GM23338 (cell line): ENCODE results near the gene CCNY.

Experiments
- CREB1 ChIP-seq: fragments of 250-450 bp; sonication (Bioruptor Pico); IDR thresholded peaks from 2 replicates; pipeline ENCODE4 v1.5.0; 2020; ENCODE audit warnings: low read depth, mild to moderate bottlenecking, moderate library complexity
- EZH2 ChIP-seq: fragments of 200-600 bp; sonication (generic); IDR thresholded peaks from one replicate; pipeline ENCODE4 v1.8.0; 2017; ENCODE audit warnings: antibody characterized with exemption, mild to moderate bottlenecking, low read depth; ENCODE audit not compliant: unreplicated experiment
- EZH2phosphoT487 ChIP-seq: fragments of 200-600 bp; sonication (generic); IDR thresholded peaks from one replicate; pipeline ENCODE4 v1.8.1; 2018; ENCODE audit warnings: antibody characterized with exemption; ENCODE audit not compliant: unreplicated experiment
- JUNB ChIP-seq: IDR thresholded peaks from one replicate; pipeline ENCODE4 v1.6.1; 2016; ENCODE audit warnings: antibody characterized with exemption; ENCODE audit not compliant: unreplicated experiment
- POLR2AphosphoS5 ChIP-seq: IDR thresholded peaks from 2 replicates; pipeline ENCODE4 v1.6.1; 2016; ENCODE audit warnings: antibody characterized with exemption, low read depth
- ZNF114 ChIP-seq: fragments of 250-450 bp; sonication (Bioruptor Pico); IDR thresholded peaks from 2 replicates; pipeline ENCODE4 v1.5.0; 2020; ENCODE audit warnings: mild to moderate bottlenecking, moderate library complexity
- TF ChIP-seq, protein P1 (sequence below): IDR thresholded peaks from one replicate; pipeline ENCODE4 v1.6.1; 2018; ENCODE audit warnings: antibody characterized with exemption; ENCODE audit not compliant: unreplicated experiment
- TF ChIP-seq, protein P2 (sequence below), 2 experiments: fragments of 200-600 bp in 1 of 2; sonication (generic) in 1 of 2; conservative IDR thresholded peaks; 2 replicates each; pipeline versions ENCODE4 v1.5.1 to v1.6.1; 2016 to 2017; ENCODE audit warnings: antibody characterized with exemption in 2 of 2, low read depth in 2 of 2, mild to moderate bottlenecking in 2 of 2, moderate library complexity in 1 of 2
- TF ChIP-seq, protein P3 (sequence below): IDR thresholded peaks from 2 replicates; pipeline ENCODE4 v1.6.1; 2016; ENCODE audit warnings: antibody characterized with exemption
- TF ChIP-seq, protein P4 (sequence below): fragments of 250-450 bp; sonication (Bioruptor Pico); IDR thresholded peaks from 2 replicates; pipeline ENCODE4 v1.5.0; 2020; ENCODE audit warnings: mild to moderate bottlenecking, moderate library complexity

DNA sequence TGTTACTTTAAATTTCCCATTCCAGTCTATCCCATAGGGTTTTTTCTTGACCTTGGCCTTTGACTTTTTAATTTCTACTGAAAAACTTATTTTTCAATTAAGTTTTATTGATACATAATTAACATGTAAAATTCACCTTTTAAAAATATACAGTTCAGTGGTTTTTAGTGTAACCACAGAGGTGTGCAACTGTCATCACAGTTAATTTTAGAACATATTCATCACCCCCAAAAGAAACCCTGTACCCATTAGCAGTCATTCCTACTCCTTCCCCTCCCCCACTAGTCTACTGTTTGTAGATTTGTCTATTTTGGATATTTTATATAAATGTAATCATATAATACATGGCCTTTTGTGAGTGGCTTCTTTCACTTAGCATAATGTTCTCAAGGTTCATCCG lies 172.3 kb downstream of the CCNY start:
- no peak for TF ChIP-seq EZH2
- TF ChIP-seq, protein P1, sequence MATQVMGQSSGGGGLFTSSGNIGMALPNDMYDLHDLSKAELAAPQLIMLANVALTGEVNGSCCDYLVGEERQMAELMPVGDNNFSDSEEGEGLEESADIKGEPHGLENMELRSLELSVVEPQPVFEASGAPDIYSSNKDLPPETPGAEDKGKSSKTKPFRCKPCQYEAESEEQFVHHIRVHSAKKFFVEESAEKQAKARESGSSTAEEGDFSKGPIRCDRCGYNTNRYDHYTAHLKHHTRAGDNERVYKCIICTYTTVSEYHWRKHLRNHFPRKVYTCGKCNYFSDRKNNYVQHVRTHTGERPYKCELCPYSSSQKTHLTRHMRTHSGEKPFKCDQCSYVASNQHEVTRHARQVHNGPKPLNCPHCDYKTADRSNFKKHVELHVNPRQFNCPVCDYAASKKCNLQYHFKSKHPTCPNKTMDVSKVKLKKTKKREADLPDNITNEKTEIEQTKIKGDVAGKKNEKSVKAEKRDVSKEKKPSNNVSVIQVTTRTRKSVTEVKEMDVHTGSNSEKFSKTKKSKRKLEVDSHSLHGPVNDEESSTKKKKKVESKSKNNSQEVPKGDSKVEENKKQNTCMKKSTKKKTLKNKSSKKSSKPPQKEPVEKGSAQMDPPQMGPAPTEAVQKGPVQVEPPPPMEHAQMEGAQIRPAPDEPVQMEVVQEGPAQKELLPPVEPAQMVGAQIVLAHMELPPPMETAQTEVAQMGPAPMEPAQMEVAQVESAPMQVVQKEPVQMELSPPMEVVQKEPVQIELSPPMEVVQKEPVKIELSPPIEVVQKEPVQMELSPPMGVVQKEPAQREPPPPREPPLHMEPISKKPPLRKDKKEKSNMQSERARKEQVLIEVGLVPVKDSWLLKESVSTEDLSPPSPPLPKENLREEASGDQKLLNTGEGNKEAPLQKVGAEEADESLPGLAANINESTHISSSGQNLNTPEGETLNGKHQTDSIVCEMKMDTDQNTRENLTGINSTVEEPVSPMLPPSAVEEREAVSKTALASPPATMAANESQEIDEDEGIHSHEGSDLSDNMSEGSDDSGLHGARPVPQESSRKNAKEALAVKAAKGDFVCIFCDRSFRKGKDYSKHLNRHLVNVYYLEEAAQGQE: no peak
- TF ChIP-seq CREB1 (CRISPR knock-in tag): no peak
- TF ChIP-seq, protein P2, sequence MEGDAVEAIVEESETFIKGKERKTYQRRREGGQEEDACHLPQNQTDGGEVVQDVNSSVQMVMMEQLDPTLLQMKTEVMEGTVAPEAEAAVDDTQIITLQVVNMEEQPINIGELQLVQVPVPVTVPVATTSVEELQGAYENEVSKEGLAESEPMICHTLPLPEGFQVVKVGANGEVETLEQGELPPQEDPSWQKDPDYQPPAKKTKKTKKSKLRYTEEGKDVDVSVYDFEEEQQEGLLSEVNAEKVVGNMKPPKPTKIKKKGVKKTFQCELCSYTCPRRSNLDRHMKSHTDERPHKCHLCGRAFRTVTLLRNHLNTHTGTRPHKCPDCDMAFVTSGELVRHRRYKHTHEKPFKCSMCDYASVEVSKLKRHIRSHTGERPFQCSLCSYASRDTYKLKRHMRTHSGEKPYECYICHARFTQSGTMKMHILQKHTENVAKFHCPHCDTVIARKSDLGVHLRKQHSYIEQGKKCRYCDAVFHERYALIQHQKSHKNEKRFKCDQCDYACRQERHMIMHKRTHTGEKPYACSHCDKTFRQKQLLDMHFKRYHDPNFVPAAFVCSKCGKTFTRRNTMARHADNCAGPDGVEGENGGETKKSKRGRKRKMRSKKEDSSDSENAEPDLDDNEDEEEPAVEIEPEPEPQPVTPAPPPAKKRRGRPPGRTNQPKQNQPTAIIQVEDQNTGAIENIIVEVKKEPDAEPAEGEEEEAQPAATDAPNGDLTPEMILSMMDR (conservative IDR thresholded peaks at IDR 0.05; ENCODE audit: low read depth in 2 of 2): no peak
- TF ChIP-seq JUNB: no peak
- no peak for TF ChIP-seq EZH2phosphoT487
- TF ChIP-seq POLR2AphosphoS5: no peak
- no peak for TF ChIP-seq ZNF114 (CRISPR knock-in tag)
- TF ChIP-seq, protein P3, sequence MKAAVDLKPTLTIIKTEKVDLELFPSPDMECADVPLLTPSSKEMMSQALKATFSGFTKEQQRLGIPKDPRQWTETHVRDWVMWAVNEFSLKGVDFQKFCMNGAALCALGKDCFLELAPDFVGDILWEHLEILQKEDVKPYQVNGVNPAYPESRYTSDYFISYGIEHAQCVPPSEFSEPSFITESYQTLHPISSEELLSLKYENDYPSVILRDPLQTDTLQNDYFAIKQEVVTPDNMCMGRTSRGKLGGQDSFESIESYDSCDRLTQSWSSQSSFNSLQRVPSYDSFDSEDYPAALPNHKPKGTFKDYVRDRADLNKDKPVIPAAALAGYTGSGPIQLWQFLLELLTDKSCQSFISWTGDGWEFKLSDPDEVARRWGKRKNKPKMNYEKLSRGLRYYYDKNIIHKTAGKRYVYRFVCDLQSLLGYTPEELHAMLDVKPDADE: no peak
- TF ChIP-seq, protein P4, sequence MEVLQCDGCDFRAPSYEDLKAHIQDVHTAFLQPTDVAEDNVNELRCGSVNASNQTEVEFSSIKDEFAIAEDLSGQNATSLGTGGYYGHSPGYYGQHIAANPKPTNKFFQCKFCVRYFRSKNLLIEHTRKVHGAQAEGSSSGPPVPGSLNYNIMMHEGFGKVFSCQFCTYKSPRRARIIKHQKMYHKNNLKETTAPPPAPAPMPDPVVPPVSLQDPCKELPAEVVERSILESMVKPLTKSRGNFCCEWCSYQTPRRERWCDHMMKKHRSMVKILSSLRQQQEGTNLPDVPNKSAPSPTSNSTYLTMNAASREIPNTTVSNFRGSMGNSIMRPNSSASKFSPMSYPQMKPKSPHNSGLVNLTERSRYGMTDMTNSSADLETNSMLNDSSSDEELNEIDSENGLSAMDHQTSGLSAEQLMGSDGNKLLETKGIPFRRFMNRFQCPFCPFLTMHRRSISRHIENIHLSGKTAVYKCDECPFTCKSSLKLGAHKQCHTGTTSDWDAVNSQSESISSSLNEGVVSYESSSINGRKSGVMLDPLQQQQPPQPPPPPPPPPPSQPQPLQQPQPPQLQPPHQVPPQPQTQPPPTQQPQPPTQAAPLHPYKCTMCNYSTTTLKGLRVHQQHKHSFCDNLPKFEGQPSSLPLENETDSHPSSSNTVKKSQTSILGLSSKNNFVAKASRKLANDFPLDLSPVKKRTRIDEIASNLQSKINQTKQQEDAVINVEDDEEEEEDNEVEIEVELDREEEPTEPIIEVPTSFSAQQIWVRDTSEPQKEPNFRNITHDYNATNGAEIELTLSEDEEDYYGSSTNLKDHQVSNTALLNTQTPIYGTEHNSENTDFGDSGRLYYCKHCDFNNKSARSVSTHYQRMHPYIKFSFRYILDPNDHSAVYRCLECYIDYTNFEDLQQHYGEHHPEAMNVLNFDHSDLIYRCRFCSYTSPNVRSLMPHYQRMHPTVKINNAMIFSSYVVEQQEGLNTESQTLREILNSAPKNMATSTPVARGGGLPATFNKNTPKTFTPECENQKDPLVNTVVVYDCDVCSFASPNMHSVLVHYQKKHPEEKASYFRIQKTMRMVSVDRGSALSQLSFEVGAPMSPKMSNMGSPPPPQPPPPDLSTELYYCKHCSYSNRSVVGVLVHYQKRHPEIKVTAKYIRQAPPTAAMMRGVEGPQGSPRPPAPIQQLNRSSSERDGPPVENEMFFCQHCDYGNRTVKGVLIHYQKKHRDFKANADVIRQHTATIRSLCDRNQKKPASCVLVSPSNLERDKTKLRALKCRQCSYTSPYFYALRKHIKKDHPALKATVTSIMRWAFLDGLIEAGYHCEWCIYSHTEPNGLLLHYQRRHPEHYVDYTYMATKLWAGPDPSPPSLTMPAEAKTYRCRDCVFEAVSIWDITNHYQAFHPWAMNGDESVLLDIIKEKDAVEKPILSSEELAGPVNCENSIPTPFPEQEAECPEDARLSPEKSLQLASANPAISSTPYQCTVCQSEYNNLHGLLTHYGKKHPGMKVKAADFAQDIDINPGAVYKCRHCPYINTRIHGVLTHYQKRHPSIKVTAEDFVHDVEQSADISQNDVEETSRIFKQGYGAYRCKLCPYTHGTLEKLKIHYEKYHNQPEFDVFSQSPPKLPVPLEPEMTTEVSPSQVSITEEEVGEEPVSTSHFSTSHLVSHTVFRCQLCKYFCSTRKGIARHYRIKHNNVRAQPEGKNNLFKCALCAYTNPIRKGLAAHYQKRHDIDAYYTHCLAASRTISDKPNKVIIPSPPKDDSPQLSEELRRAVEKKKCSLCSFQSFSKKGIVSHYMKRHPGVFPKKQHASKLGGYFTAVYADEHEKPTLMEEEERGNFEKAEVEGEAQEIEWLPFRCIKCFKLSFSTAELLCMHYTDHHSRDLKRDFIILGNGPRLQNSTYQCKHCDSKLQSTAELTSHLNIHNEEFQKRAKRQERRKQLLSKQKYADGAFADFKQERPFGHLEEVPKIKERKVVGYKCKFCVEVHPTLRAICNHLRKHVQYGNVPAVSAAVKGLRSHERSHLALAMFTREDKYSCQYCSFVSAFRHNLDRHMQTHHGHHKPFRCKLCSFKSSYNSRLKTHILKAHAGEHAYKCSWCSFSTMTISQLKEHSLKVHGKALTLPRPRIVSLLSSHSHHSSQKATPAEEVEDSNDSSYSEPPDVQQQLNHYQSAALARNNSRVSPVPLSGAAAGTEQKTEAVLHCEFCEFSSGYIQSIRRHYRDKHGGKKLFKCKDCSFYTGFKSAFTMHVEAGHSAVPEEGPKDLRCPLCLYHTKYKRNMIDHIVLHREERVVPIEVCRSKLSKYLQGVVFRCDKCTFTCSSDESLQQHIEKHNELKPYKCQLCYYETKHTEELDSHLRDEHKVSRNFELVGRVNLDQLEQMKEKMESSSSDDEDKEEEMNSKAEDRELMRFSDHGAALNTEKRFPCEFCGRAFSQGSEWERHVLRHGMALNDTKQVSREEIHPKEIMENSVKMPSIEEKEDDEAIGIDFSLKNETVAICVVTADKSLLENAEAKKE: no peak
